SJCRH30 (cell line): ENCODE results near the gene TNK2. TPM values are rescaled to one million over a fixed set of nuclear protein-coding genes. Genes with fewer than 3 reads are reported as not detected.

Experiments
- DNase-seq, 2 experiments: peaks; one replicate each; pipeline ENCODE4 v3.0.0-alpha.2; 2015 to 2020
- H3K27ac ChIP-seq: fragments of 250-450 bp; sonication (Bioruptor Pico); 2 replicates; pipeline ENCODE4 v1.5.1; 2020; ENCODE audit warnings: mild to moderate bottlenecking, moderate library complexity
- H3K27me3 ChIP-seq: fragments of 250-450 bp; sonication (Bioruptor Pico); 2 replicates; pipeline ENCODE4 v1.5.1; 2020; ENCODE audit warnings: mild to moderate bottlenecking, moderate library complexity
- H3K36me3 ChIP-seq: fragments of 250-450 bp; sonication (Bioruptor Pico); 2 replicates; pipeline ENCODE4 v1.5.1; 2020; ENCODE audit warnings: mild to moderate bottlenecking, moderate library complexity
- H3K4me1 ChIP-seq: fragments of 250-450 bp; sonication (Bioruptor Pico); 2 replicates; pipeline ENCODE4 v1.5.1; 2020; ENCODE audit warnings: mild to moderate bottlenecking, moderate library complexity
- H3K4me3 ChIP-seq: fragments of 250-450 bp; sonication (Bioruptor Pico); 2 replicates; pipeline ENCODE4 v1.5.1; 2020; ENCODE audit warnings: mild to moderate bottlenecking, moderate library complexity
- H3K9me3 ChIP-seq: fragments of 250-450 bp; sonication (Bioruptor Pico); replicated peaks from 2 replicates; pipeline ENCODE4 v1.5.1; 2020; ENCODE audit warnings: mild to moderate bottlenecking, moderate library complexity
- total RNA-seq: library from RNA; depleted of rRNA; stranded (reverse); fragments of >200 nt; shearing (Covaris generic); gene quantifications from 2 replicates; pipeline ENCODE4 v1.2.3, GENCODE V29; 2014

The TNK2 gene
- total RNA-seq, 1 experiment from 2014 or later = 21.8 TPM

- Histone ChIP-seq H3K36me3 (peaks cover 23% of the 10 kb centered on the region), H3K4me3 (peak overlapping the region; percentile 18), H3K4me1 (peaks cover 35% of the 10 kb centered on the region), H3K9me3 (no peaks in the 10 kb centered on the region), H3K27me3 (no peaks in the 10 kb centered on the region), H3K27ac (peak overlapping the region; percentile 92)
- DNase-seq = peak; percentile 55 to 66
These were observed 21.9 kb downstream of the TNK2 start for GRCh38 chr3:195886181-195887141.

- H3K4me3 ChIP-seq = peak overlapping the region; percentile 18
- no peaks in the 10 kb centered on the region for H3K27me3 ChIP-seq
- peaks cover 32% of the 10 kb centered on the region for H3K4me1 ChIP-seq
- peaks cover 23% of the 10 kb centered on the region for H3K36me3 ChIP-seq
- H3K27ac ChIP-seq = peak overlapping the region; percentile 92
- peak; percentile 97 to 98 for DNase-seq
- H3K9me3 ChIP-seq = no peaks in the 10 kb centered on the region
These were observed 23.1 kb downstream of the TNK2 start for GRCh38 chr3:195885036-195885891.

DNA sequence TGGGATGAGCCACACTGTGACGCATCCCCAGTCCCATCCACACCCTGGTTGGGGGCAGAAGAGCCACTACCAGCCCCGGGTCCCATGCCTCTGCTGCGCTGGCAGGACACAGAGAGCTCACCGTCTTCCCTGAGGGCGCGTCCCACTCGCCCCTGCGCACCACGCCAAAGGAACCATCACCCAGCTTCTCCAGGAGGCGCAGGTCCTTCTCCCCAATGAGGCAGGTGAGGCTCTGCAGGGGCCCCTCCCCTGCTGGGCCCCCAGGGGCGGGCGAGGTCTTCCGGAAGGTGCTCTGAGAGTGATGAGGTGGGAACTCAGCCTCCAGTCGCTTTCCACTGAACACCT, 23.7 kb downstream of the TNK2 start:
- H3K27ac ChIP-seq = peak overlapping the region; percentile 92; the same call in 1 of the 2 replicates

DNA sequence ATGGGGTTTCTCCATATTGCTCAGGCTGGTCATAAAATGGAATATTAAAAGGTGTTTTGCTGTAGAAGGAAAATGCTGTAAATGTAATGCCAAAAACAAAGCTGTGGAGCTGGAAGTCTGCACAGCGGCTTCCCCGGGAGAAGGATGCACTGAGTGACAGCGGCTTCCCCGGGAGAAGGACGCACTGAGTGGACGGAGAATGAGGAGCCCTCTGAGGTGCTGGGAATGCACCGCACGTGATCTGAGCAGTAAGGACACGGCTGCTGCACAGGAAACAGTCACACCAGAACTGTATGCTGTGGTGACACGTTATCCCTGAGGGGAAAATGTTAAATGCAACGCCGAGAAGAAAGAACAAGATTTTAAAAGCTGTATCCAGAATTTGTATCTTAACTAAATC, 24.6 kb downstream of the TNK2 start:
- peaks cover 32% of the 10 kb centered on the region for H3K4me1 ChIP-seq
- H3K27me3 ChIP-seq = no peaks in the 10 kb centered on the region
- H3K36me3 ChIP-seq = peaks cover 33% of the 10 kb centered on the region
- no peak overlapping the region for H3K27ac ChIP-seq
- no peaks in the 10 kb centered on the region for H3K9me3 ChIP-seq
- H3K4me3 ChIP-seq = no peak overlapping the region
- no peak for DNase-seq

More for the DNA sequence above, 23.7 kb downstream of the TNK2 start:
- Histone ChIP-seq H3K27me3 (no peaks in the 10 kb centered on the region), H3K4me3 (no peak overlapping the region), H3K36me3 (peaks cover 25% of the 10 kb centered on the region), H3K4me1 (peaks cover 32% of the 10 kb centered on the region), H3K9me3 (no peaks in the 10 kb centered on the region)
- no peak for DNase-seq

DNA sequence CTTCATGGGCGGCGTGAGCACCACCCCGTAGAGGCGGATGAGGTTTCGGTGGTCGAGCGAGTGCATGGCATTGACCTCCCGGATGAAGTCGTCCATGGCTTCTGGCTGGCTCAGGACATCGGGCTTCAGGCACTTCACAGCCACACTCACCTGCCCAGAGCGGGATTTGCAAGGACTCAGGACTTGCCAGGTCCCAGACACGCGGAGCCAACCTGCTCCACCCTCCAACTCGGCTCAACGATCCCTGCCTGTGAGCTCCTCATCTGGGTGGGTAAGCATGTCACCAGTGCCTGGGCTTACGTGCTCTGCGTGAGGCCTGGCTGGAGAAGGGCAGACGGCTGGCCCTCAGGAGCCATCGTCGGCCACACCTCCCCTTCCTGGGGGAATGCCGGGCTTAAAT, 25.2 kb downstream of the TNK2 start:
- Histone ChIP-seq H3K27ac (no peak overlapping the region), H3K9me3 (no peaks in the 10 kb centered on the region), H3K4me3 (no peak overlapping the region), H3K36me3 (peaks cover 36% of the 10 kb centered on the region), H3K4me1 (peaks cover 30% of the 10 kb centered on the region), H3K27me3 (no peaks in the 10 kb centered on the region)
- no peak for DNase-seq

- Histone ChIP-seq H3K27me3 (no peaks in the 10 kb centered on the region), H3K4me1 (peaks cover 30% of the 10 kb centered on the region)
These were observed 26.3 kb downstream of the TNK2 start for GRCh38 chr3:195882002-195882441.

DNA sequence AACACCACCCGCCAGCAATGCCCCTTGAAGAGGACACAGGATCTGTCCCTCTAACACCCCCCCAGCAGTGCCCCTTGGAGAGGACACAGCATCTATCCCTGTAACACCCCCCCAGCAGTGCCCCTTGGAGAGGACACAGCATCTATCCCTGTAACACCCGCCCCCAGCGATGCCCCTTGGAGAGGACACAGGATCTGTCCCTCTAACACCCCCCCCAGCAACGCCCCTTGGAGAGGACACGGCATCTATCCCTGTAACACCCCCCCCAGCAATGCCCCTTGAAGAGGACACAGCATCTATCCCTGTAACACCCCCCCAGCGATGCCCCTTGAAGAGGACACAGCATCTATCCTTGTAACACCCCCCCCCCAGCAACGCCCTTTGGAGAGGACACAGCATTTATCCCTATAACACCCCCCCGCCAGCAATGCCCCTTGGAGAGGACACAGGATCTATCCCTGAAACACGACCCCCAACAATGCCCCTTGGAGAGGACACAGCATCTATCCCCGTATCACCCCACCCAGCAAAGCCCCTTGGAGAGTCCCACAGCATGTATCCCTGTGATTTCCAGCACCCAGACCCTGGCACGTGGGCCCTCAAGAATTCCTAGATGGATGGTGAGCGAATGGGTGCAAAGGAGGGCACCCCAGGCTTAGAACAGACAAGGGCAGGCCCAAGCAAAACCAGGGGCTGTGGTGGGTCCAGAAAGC, 26.9 kb downstream of the TNK2 start:
- no peaks in the 10 kb centered on the region for H3K9me3 ChIP-seq
- DNase-seq = no peak
- H3K4me3 ChIP-seq = no peak overlapping the region
- H3K36me3 ChIP-seq = peaks cover 48% of the 10 kb centered on the region
- no peak overlapping the region for H3K27ac ChIP-seq
- H3K27me3 ChIP-seq = no peaks in the 10 kb centered on the region
- H3K4me1 ChIP-seq = peaks cover 26% of the 10 kb centered on the region

More at GRCh38 chr3:195882002-195882441, 26.3 kb downstream of the TNK2 start:
- DNase-seq = no peak
- no peak overlapping the region for H3K4me3 ChIP-seq
- no peak overlapping the region for H3K27ac ChIP-seq
- no peaks in the 10 kb centered on the region for H3K9me3 ChIP-seq
- peaks cover 44% of the 10 kb centered on the region for H3K36me3 ChIP-seq

DNA sequence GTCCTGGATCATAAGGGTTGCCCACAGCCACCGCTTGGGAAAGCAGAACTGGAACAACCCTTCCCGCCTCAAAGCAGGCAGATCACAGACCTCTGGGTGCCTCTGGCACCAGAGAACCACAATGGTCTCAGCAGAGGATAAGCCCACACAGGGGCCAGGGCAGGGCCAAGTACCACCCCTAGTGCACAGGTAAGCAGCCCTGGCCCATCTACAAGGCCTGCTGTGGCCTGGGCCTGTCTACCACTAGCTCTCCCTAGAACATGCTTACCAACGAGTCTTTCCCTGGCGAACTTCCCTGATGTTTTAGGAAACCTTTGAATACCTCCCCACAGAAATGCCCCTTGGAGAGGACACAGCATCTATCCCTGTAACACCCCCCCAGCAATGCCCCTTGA, 28.3 kb downstream of the TNK2 start:
- peaks cover 53% of the 10 kb centered on the region for H3K36me3 ChIP-seq
- H3K4me3 ChIP-seq = no peak overlapping the region
- no peak overlapping the region for H3K27ac ChIP-seq
- no peaks in the 10 kb centered on the region for H3K27me3 ChIP-seq
- H3K4me1 ChIP-seq = peaks cover 16% of the 10 kb centered on the region; the same call in 1 of the 2 replicates
- no peaks in the 10 kb centered on the region for H3K9me3 ChIP-seq
- no peak for DNase-seq

DNA sequence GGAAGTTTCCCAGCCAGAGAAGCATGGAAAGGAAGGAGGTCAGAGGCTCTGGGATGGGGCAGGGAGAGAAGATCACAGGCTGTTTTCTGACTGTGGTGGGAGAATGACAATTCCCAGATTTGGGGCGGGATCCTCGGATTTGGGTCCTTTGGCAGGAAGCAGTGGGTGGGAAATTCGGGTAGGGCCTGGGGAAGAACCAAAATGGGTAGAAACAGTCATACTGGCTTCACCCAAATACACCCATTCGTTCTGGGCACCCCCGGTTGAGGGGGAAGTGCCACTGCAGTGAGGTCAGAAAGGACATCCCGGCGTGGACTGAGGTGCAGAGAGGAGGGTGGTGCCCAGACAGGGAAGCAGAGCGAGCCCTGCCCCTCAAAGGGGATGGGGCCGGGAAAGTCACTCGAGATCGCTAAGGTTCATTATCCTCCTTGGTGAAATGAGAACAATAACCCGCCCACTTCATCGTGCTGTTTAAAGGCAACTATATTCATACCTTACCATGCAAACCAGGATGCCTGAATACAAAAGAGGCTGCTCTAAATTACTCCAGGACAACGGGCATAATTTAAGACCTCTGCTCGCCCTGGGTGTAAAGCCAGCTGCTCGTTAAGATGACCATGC, 28.8 kb downstream of the TNK2 start:
- Histone ChIP-seq H3K9me3 (no peaks in the 10 kb centered on the region), H3K4me3 (no peak overlapping the region), H3K27me3 (no peaks in the 10 kb centered on the region), H3K4me1 (peaks cover 11% of the 10 kb centered on the region; the same call in 1 of the 2 replicates), H3K27ac (no peak overlapping the region), H3K36me3 (peaks cover 51% of the 10 kb centered on the region)
- no peak for DNase-seq

DNA sequence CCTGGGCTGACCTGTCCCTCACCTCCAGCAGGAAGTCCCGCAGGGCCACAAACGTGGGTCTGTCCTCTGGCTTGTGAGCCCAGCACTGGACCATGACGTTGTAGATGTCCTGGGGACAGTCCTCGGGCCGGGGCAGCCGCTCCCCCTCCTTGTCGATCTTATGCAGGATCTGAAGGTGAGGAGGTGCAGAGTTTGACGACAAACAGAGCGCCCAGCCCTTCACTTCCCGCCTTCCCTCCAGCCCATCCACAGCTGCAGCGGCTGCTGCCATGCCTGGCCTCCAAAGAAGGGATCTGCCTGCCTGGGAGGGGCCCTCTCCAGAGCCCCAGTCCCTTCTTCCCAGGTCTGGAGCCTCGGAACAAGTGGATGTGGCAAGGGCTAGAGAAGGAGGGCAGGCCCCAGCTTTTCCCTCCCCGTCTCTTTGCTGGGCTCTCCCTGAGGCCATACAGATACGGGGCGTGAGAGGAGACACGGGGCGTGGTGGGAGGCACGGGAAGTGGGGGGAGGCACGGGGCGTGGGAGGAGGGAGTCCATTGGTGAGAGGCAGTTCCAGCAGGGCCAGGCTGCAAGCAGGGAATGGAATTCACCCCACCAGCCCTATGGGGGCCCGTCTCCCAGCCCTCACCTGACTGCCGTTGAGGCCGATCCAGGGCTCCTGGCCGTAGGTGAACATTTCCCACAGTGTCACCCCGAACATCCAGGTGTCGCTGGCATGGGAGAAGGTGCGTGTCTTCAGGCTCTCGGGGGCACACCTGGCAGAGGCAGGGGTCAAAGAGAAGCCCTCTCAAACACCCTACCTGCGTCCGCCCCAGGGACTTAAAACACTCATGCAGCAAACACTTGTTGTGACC, 29.7 kb downstream of the TNK2 start:
- Histone ChIP-seq H3K36me3 (peaks cover 42% of the 10 kb centered on the region), H3K9me3 (no peaks in the 10 kb centered on the region), H3K4me3 (no peak overlapping the region), H3K27me3 (no peaks in the 10 kb centered on the region), H3K27ac (no peak overlapping the region), H3K4me1 (peaks cover 7% of the 10 kb centered on the region; the same call in 1 of the 2 replicates)
- DNase-seq = no peak

DNA sequence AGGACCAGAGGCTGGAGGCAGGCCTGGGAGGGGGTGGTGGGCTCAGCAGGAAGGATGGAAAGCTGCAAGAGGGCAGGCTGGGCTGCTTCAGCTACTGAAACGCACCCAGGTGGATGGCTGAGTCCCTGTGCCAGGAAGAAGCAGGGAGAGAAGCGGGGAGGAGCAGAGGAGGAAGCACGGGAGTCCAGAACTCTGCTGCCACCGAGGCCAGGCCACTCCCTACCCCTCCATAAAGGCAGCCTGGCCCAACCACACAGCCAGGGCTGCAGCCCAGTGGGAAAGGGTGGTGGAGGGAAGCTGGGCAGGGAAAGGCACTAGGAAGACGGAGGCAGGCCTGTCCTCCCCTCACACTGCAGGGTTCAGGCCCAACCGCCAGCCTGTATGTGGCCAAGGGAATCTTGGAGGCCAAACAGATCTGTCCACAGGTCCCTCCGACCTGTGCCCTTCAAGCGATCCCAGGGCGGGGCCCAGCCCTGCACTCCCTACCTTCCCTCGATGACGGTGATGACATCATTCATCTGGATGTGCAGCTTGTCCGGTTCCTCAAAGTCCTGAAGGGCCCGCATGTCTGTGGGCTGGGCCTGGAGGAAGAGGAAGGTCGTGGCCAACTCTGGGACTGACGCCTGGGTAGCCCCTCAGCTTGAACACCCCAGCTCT, 30.5 kb downstream of the TNK2 start:
- Histone ChIP-seq H3K36me3 (peaks cover 35% of the 10 kb centered on the region), H3K27ac (no peak overlapping the region), H3K4me3 (no peak overlapping the region), H3K4me1 (peaks cover 7% of the 10 kb centered on the region; the same call in 1 of the 2 replicates), H3K27me3 (no peaks in the 10 kb centered on the region), H3K9me3 (no peaks in the 10 kb centered on the region)
- DNase-seq = no peak

- Histone ChIP-seq H3K9me3 (no peaks in the 10 kb centered on the region), H3K4me1 (peaks cover 7% of the 10 kb centered on the region; the same call in 1 of the 2 replicates), H3K36me3 (peaks cover 40% of the 10 kb centered on the region), H3K4me3 (no peak overlapping the region), H3K27me3 (no peaks in the 10 kb centered on the region), H3K27ac (no peak overlapping the region)
- DNase-seq = no peak
These were observed 31.1 kb downstream of the TNK2 start for GRCh38 chr3:195877136-195877715.
